BE2C (cell line): ENCODE measurements around the gene SLC25A21.
"Not testable (repeated sequence)": the region's sequence is repeated elsewhere in the genome, so short reads cannot be mapped to it uniquely, and the experiment has no call there.

Experiments
- DNase-seq: peaks from one replicate; pipeline ENCODE4 v3.0.0-alpha.2; 2020
- H3K27me3 ChIP-seq: fragments of 250-450 bp; sonication (Bioruptor Pico); 2 replicates; pipeline ENCODE4 v1.5.1; 2020; ENCODE audit warnings: mild to moderate bottlenecking
- H3K36me3 ChIP-seq: fragments of 250-450 bp; sonication (Bioruptor Pico); 2 replicates; pipeline ENCODE4 v1.5.1; 2020; ENCODE audit warnings: mild to moderate bottlenecking
- H3K4me1 ChIP-seq: fragments of 250-450 bp; sonication (Bioruptor Pico); 2 replicates; pipeline ENCODE4 v1.5.1; 2020
- H3K4me3 ChIP-seq: 2 replicates; pipeline ENCODE4 v1.5.1; 2011; ENCODE audit warnings: low read depth, low read length
- H3K9me3 ChIP-seq: fragments of 250-450 bp; sonication (Bioruptor Pico); 2 replicates; pipeline ENCODE4 v1.5.1; 2020
- CTCF ChIP-seq: IDR thresholded peaks from 2 replicates; pipeline ENCODE4 v1.5.1; 2012; ENCODE audit warnings: mild to moderate bottlenecking, low read depth, low read length

SLC25A21 gene

GRCh38 chr14:36817071-36817930 lies 355.1 kb downstream of the SLC25A21 start:
- no peak for TF ChIP-seq CTCF
- no peak overlapping the region for H3K4me3 ChIP-seq
- H3K9me3 ChIP-seq, result no peaks in the 10 kb centered on the region
- no peak for DNase-seq
- H3K4me1 ChIP-seq, result no peaks in the 10 kb centered on the region
- no peaks in the 10 kb centered on the region; the same call in 1 of the 2 replicates for H3K27me3 ChIP-seq
- no peaks in the 10 kb centered on the region for H3K36me3 ChIP-seq

GRCh38 chr14:36816481-36816880 lies 355.9 kb downstream of the SLC25A21 start:
- Histone ChIP-seq H3K4me3 (no peak overlapping the region), H3K9me3 (no peaks in the 10 kb centered on the region), H3K36me3 (no peaks in the 10 kb centered on the region), H3K27me3 (no peaks in the 10 kb centered on the region), H3K4me1 (no peaks in the 10 kb centered on the region)
- no peak for TF ChIP-seq CTCF
- DNase-seq, result no peak

- not testable (repeated sequence) for H3K4me3 ChIP-seq, H3K36me3 ChIP-seq, H3K27me3 ChIP-seq, DNase-seq, H3K4me1 ChIP-seq, H3K9me3 ChIP-seq
These were observed 357.6 kb downstream of the SLC25A21 start for GRCh38 chr14:36814783-36815182.

GRCh38 chr14:36810209-36810608 lies 362.2 kb downstream of the SLC25A21 start:
- Histone ChIP-seq H3K4me3 (no peak overlapping the region), H3K9me3 (no peaks in the 10 kb centered on the region), H3K4me1 (no peaks in the 10 kb centered on the region), H3K36me3 (no peaks in the 10 kb centered on the region), H3K27me3 (no peaks in the 10 kb centered on the region)
- TF ChIP-seq CTCF, result no peak
- no peak for DNase-seq

- no peak for TF ChIP-seq CTCF
- Histone ChIP-seq H3K36me3 (no peaks in the 10 kb centered on the region), H3K4me1 (no peaks in the 10 kb centered on the region), H3K9me3 (no peaks in the 10 kb centered on the region), H3K27me3 (no peaks in the 10 kb centered on the region), H3K4me3 (no peak overlapping the region)
- no peak for DNase-seq
These were observed 364.7 kb downstream of the SLC25A21 start for GRCh38 chr14:36807727-36808126.

- Histone ChIP-seq H3K9me3 (no peaks in the 10 kb centered on the region), H3K4me1 (no peaks in the 10 kb centered on the region), H3K27me3 (no peaks in the 10 kb centered on the region), H3K4me3 (no peak overlapping the region), H3K36me3 (no peaks in the 10 kb centered on the region)
- DNase-seq, result no peak
- TF ChIP-seq CTCF, result no peak
These were observed 367.3 kb downstream of the SLC25A21 start for GRCh38 chr14:36805131-36805559.
